WERI-Rb-1 (cell line): ENCODE measurements around the gene OR7D2.

ENCODE experiments used
- DNase-seq: peaks from one replicate; pipeline ENCODE4 v3.0.0-alpha.2; 2020
- H3K27ac ChIP-seq: fragments of 250-450 bp; sonication (Bioruptor Pico); 2 replicates; pipeline ENCODE4 v1.5.1; 2020; ENCODE audit warnings: mild to moderate bottlenecking, moderate library complexity
- H3K27me3 ChIP-seq: fragments of 250-450 bp; sonication (Bioruptor Pico); 2 replicates; pipeline ENCODE4 v1.5.1; 2021; ENCODE audit warnings: mild to moderate bottlenecking, low read depth, moderate library complexity; ENCODE audit not compliant: insufficient read depth, severe bottlenecking
- H3K36me3 ChIP-seq: fragments of 250-450 bp; sonication (Bioruptor Pico); 2 replicates; pipeline ENCODE4 v1.5.1; 2020; ENCODE audit warnings: mild to moderate bottlenecking, moderate library complexity
- H3K4me3 ChIP-seq: 2 replicates; pipeline ENCODE4 v1.5.1; 2011; ENCODE audit warnings: low read depth, mild to moderate bottlenecking, control low read depth, low read length
- H3K9me3 ChIP-seq: fragments of 250-450 bp; sonication (Bioruptor Pico); 2 replicates; pipeline ENCODE4 v1.5.1; 2021; ENCODE audit warnings: mild to moderate bottlenecking, moderate library complexity; ENCODE audit not compliant: severe bottlenecking
- CTCF ChIP-seq: IDR thresholded peaks from 2 replicates; pipeline ENCODE4 v1.5.1; 2011; ENCODE audit warnings: low read depth, mild to moderate bottlenecking, control low read depth, inconsistent platforms, low read length

The OR7D2 gene

GRCh38 chr19:9144920-9145319 is 33.9 kb upstream of the OR7D2 start:
- no peak for TF ChIP-seq CTCF
- no peak overlapping the region for H3K27ac ChIP-seq
- H3K4me3 ChIP-seq: no peak overlapping the region
- H3K36me3 ChIP-seq: peaks cover 26% of the 10 kb centered on the region
- H3K27me3 ChIP-seq: no peaks in the 10 kb centered on the region
- peaks cover 4% of the 10 kb centered on the region for H3K9me3 ChIP-seq
- no peak for DNase-seq

- H3K36me3 ChIP-seq: peaks cover 23% of the 10 kb centered on the region; the same call in 1 of the 2 replicates
- TF ChIP-seq CTCF: no peak
- no peak overlapping the region for H3K4me3 ChIP-seq
- peaks cover 4% of the 10 kb centered on the region for H3K9me3 ChIP-seq
- H3K27ac ChIP-seq: no peak overlapping the region
- no peak for DNase-seq
- no peaks in the 10 kb centered on the region for H3K27me3 ChIP-seq
Measured at GRCh38 chr19:9146882-9147281, 31.9 kb upstream of the OR7D2 start.

- no peak for TF ChIP-seq CTCF
- Histone ChIP-seq H3K4me3 (no peak overlapping the region), H3K27ac (no peak overlapping the region), H3K36me3 (peaks cover 33% of the 10 kb centered on the region), H3K27me3 (no peaks in the 10 kb centered on the region), H3K9me3 (peaks cover 13% of the 10 kb centered on the region)
- no peak for DNase-seq
Measured at GRCh38 chr19:9148697-9149096, 30.1 kb upstream of the OR7D2 start.

- H3K36me3 ChIP-seq: peaks cover 31% of the 10 kb centered on the region
Measured at GRCh38 chr19:9149997-9150396, 28.8 kb upstream of the OR7D2 start.

GRCh38 chr19:9150650-9151049 is 28.1 kb upstream of the OR7D2 start:
- no peak overlapping the region for H3K4me3 ChIP-seq
- H3K27me3 ChIP-seq: no peaks in the 10 kb centered on the region
- peaks cover 9% of the 10 kb centered on the region for H3K9me3 ChIP-seq
- DNase-seq: no peak
- no peak for TF ChIP-seq CTCF
- no peak overlapping the region for H3K27ac ChIP-seq
- H3K36me3 ChIP-seq: peaks cover 37% of the 10 kb centered on the region

More at GRCh38 chr19:9149997-9150396, 28.8 kb upstream of the OR7D2 start:
- Histone ChIP-seq H3K27ac (no peak overlapping the region), H3K4me3 (no peak overlapping the region), H3K9me3 (peaks cover 12% of the 10 kb centered on the region), H3K27me3 (no peaks in the 10 kb centered on the region)
- no peak for DNase-seq
- TF ChIP-seq CTCF: no peak

GRCh38 chr19:9151367-9151766 is 27.4 kb upstream of the OR7D2 start:
- no peak for TF ChIP-seq CTCF
- Histone ChIP-seq H3K36me3 (peaks cover 39% of the 10 kb centered on the region), H3K9me3 (peaks cover 9% of the 10 kb centered on the region)

More at GRCh38 chr19:9151367-9151766, 27.4 kb upstream of the OR7D2 start:
- no peak overlapping the region for H3K4me3 ChIP-seq
- no peak overlapping the region for H3K27ac ChIP-seq
- DNase-seq: no peak
- H3K27me3 ChIP-seq: no peaks in the 10 kb centered on the region
